ENCODE results near the gene SH3BGRL.

The SH3BGRL gene

DNA sequence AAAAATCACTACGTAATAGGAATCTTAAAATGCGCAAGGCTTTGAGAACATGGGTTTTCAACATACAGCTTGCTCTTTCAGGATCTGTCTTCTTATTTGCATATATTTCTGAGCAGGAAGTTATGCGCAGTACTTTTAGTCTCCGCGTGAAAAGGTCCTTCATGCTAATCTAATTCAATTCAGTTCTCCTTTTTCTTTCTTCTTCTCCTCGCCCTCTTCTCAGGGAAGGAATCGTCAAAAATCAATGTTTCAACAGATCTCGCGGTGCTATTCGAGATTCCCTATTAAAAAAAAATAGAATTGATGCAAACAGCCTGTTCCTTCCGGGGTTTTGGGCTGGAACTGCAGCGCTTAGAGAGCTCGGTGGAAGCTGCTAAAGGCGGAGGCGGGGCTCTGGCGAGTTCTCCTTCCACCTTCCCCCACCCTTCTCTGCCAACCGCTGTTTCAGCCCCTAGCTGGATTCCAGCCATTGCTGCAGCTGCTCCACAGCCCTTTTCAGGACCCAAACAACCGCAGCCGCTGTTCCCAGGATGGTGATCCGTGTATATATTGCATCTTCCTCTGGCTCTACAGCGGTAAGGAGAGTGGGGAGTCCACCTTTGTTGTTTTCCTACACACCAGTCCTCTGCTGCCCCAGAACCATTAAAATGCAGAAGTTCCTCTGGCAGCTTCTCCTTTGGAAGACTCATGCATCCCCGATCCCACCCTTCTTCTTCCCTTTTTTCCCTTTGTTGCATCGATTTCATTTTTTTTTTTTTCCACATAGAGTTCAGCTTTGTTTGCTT, at the start of gene SH3BGRL, which contains the start of gene HMGN5:
Gene SH3BGRL (plus strand): TSS at position 432 of the 785 bp plus-strand sequence. CDS start 99 bp downstream, at position 531.
Gene HMGN5 (minus strand): TSS at position 243 of the 785 bp plus-strand sequence. CDS start 80,364 bp downstream, outside the sequence.
- DNase-seq = peak; percentile 21

DNA sequence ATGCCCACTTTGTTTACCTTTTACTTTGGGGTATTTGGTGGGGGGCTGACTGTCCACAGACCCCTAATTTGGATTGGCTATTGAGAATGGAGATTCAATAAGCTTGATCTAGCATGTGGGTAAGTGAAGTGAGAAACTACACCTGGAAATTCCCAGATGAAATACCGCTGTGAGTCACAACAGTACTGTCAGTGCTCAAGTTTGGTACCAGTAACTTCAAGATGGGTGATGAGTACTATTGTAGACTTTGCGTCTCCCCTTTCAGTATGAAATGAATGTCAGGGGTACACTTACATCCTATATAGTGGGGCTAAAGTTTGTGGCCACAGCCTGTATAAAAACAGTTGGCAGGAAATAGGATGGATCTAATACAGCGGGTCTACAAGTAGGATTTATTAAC, 33.5 kb upstream of the SH3BGRL start:
- no peak for DNase-seq

DNA sequence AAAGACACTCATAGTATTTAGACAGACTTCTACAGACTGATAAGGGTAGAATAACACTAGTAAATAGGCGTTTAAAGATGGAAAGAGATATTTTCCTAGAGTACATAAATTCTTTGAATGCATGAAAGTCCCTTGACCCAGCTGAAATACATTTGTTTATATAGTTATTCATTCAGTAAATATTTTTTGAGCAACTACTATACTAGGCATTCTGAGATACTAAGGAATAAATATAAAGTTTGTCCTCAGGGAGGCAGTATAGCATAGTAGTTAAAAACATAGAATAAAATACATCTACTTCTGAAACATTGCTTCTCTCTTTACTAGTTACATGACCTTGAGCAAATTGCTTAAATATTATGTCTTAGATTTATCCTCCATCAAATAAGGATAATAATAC, 27.6 kb upstream of the SH3BGRL start:
- no peak for DNase-seq

DNA sequence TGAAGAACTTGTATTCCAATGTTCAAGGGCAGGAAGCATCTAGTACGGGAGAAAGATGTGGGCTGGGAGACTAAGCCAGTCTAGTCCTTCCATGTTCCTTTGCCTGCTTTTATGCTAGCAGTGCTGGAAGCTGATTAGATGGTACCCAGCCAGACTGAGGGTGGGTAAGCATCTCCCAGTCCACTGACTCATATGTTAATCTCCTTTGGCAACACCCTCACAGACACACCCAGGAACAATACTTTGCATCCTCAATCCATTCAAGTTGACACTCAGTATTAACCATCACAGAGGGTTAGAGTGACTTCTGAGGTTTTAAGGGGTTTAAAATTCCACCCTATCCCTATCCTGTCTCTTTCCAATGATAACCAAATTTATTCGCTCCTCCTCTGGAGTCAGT, 6.6 kb upstream of the SH3BGRL start:
- DNase-seq = no peak

DNA sequence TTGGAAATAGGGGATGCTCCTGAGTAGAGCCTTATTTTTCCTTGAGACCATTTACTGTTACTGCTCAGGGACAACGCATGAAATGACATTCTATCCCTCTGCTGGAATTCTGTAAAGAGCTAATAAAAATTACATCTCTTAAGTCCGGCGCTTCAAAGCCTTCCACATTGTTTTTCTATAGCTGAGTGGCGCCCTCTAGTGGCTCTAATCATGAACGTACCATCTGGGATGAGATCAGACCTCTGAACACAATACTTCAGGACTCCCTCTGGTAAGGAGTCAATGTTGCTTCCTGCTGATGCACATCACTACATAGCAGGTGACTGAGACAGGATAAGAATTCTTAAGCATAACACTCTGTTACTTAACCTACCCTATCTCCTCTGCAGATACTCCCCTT, 6.2 kb upstream of the SH3BGRL start:
- peak; percentile 2 for DNase-seq

DNA sequence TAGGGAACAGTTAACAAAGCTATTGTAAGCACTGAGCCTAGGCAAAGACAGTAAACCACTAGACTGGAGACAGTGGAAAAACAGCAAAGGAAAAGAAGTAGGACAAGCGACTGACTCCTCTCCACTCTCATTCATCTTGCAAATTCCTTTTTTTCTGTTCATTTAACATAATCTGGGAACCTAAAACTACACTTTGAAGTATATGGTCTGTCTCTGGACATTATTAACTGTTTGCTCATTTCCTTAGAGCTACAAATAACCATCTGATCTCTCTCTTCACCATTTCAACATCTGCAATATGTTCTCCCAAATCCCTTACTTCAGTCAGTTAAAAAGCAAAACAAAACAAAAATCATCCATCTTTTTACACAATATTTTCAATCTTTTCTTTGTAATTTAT, 831 bp upstream of the SH3BGRL start:
- DNase-seq = no peak

DNA sequence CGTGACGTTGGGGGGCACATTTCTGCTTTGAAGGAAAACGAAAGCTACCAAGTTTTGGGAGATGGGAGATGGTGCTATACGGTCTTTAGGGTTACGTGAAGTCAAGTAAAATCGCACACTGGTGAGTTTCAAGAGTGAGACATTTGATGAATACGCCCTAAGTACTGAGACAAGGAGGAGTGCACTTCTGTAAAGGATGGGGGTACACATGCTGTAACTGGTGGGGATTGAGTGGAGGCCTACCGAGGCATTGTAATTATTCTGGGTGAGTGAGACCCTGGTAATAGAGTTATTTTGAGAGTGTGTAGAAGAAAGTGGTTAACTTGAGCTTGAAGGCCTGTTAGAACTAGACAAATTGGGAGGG, 536 bp downstream of the SH3BGRL start:
- DNase-seq = no peak

DNA sequence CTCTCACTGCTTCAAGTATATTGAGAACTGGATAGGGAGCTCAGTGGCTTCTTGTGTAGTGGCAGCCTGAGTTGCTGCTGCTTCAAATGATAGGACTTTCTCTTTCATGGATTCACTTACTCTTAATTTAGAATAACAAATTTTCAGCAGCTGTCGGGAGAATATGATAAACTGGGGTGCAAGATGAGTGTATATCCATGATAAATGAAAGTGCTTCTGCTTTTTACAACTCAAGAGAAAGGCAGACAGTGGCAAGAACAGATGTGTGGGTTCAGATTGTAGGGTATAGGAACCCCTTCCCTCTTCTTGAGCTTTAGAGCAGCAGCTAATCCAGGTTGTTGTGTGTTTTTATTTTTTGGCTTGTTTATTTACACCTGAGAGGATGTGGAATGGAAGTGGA, 1.0 kb downstream of the SH3BGRL start:
- DNase-seq = no peak

DNA sequence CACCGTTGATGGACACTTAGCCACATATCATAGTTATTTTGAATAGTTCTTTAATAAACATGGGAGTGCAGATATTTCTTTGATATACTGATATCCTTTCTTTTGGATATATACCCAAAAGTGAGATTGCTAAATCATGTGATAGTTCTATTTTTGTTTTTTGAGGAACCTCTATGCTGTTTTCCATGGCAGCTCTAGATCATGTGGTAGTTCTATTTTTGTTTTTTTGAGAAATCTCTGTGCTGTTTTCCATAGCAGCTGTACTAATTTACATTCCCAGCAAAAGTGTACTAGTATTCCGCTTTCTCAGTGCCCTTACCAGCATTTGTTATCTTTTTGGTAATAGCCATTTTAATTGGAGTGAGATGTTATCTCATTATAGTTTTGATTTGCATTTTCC, 3.6 kb downstream of the SH3BGRL start:
- no peak for DNase-seq

DNA sequence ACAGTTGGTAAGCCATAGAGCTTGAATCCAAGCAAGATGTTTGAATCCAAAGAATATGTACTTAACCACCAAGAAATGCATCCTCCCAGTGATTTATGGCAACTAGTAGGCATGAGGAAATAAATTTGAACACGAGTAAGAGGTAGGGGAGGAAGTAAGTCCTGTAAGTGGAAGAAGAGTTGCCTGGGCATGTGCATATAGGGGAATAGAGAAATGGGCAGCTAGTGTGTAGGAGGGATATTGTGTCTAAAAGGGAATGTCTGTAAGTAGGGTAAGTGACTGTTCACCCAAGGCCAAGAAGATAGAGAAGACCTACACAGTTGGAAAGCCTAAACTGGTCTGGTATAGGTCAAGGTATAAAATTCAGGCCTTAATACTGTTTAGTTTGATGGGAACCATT, 4.6 kb downstream of the SH3BGRL start:
- DNase-seq = no peak

DNA sequence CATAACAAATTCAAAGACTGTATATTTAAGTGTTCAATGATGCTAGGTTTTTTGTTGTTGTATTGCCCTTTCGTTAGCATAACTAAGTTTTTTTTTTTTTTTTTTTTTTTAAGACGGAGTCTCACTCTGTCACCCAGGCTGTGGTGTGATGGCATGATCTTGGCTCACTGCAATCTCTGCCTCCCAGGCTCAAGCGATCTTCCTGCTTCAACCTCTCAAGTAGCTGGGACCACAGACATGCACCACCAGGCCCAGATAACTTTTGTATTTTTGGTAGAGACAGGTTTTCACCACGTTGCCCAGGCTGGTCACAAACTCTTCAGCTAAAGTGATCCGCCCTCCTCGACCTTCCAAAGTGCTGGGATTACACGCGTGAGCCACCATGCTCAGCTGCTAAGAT, 7.0 kb downstream of the SH3BGRL start:
- no peak for DNase-seq

DNA sequence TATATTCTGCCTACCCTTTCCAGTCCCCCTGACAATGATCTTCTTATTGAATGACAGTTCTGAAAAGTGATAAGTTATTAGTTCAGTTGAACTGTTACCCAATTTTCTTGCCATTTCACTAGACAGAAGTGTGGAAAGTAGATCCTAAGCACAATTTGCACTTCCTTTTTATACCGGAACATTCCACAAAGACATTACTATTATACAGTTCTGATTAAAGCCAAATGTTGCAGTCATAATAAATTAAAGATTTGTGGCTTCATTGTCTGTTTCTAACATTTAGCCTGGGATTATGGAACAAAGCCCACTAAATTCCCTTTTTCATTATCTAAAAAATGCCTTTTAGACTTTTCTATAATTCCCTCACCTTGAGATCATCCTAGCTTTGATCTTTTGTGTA, 13.8 kb downstream of the SH3BGRL start:
- no peak for DNase-seq

DNA sequence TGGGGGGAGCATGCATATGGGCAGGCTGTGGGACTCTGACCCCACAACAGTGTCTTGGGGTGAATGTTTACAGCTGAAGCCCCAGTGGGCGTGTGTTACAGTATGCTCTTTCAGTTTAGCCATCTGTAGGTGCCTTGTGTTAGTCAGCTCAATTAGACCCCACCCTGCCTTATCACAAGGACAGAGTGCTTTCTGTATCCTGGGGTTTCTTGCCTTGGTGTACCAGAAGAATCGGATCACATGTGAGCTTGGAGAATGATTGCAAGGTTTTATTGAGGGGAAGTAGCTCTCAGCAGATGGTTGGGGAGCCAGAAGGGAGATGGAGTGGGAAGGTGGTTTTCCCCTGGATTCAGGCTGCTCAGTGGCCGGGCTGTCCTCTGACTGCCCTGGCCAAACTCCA, 27.3 kb downstream of the SH3BGRL start:
- DNase-seq = no peak

DNA sequence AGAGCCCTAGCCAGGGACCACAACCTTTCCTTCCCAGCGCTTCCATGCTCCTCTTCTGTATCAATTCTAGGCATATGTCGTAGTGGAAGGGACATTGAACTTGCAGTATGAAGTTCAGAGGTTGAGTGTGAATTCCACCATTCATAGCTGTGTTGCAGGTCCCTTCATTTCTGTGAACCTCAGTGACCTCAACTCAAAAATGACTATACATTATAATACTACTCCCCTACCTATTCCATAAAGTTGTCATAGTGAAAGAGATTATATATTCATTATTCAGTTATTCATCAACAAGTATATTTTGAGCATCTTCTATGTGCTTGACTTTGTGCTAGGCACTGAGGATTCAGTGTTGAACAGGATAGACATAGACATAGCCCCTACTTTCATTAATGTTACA, 28.0 kb downstream of the SH3BGRL start:
- DNase-seq = no peak

DNA sequence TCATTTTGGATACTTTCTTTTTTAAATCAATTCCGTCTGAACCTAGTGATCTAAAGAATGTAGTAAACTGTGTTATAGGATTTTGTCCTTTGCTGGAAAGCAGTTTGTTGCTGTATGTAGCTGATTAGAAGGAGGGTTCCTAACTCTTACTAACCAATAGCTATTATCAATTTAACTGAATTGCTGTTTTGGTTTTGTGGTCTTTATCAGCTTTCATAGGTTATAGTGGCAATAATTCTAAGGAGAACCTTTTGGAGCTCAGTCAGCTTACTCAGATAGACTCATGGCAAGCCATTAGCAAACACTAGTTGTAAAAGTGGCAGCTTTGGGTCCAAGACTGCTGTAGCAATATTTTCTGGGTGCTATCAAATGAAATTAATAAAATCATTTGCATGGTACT, 29.6 kb downstream of the SH3BGRL start:
- no peak for DNase-seq

DNA sequence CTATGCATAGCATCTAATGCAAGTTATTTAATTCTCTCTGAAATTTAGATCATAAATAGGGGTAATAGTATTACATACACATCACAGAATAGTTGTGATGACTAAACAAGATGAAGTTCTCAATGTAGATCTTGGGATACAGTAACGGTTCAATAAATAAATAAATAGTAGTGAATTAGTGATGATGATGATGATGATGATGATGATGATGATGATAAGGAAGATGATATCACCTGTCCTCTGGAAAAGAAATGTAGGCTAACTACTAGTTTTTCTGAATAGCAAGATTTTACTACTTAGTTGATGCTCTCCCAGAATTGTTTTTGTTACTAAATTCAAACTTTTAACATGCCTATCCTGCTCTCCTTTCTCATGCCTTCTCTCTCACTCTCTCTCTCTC, 30.3 kb downstream of the SH3BGRL start:
- DNase-seq = no peak

DNA sequence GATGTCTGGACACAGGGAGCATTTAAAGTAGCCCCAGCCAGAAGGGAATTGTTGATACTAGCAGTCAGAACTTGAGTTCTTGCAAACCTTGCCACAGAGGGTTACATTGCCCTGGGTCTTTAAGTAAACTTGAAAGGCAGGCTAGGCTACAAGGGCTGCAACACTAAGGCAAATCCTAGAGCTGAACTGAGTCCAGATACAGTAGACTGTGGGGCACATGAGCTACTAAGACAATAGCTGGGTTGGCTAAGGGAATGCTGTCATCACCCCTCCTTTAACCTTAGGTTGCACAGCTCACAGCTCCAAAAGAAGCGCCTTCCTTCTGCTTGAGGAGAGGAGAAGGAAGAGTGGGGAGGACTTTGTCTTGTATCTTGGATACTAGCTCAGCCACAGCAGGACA, 35.6 kb downstream of the SH3BGRL start:
- no peak for DNase-seq

DNA sequence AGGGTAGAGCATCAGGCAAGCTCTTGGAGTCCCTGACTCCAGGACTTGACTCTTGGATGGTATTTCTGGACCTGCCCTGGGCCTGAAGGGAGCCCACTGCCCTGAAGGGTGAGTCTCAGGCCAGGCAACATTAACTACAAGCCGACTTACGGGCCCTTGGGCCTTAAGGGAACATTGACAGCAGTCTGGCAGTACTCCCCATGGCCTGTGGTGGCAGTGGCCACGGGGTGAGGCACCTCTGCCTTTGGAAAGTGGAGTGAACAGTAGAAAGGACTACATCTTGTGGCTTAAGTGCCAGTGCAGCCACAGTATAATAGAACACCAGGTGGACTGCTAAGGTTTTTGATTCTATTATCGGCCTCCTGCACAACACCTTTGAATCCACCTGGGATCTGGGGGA, 36.3 kb downstream of the SH3BGRL start:
- no peak for DNase-seq

DNA sequence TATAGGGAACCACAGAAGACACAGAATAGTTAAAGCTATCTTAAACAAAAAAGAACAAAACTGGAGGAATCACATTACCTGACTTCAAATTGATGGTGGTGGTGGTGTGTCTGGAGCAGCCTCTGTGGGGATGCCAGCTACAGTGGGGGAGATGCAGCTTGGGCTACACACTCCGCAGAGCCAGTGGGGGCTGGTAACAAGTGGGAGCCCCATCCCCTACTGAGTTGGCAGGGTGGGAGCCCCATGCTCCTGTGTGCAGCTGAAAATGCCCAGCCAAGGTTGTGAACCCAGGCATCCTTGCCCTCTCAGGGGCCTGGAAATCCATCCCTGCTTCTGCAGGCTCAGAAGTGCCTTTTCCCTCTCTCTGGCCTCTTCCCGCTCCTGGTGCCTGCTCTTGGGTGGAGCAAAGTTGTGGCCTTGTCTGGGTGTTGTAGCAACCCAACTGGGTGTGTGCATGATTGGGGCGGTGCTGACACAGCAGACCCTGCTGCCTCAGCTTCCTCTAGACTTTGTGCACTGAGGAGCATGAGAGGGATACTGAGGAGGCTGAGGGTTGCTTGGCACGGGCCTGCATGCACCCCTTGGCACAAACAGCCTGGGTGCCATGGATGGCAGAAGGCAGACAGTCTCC, 38.9 kb downstream of the SH3BGRL start:
- no peak for DNase-seq

DNA sequence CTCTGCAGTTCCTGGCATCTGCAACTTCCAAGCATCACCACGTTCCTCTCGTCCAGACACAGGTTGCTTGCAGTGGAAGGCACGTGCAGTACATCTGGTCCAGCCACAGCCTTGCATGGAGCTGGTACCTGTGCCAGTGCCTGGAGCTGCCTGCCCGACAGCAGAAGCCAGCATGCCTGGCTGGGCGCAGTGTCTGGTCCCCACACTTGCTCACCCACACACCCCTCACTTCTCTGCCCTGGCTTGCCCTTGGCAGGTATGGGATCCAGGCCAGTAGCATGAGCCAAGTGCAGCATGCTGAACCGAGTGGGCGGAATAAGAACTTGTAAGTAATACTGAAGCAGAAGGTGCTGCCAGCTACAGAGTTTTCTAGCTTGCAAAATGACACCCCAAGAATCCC, 39.9 kb downstream of the SH3BGRL start:
- DNase-seq = no peak

DNA sequence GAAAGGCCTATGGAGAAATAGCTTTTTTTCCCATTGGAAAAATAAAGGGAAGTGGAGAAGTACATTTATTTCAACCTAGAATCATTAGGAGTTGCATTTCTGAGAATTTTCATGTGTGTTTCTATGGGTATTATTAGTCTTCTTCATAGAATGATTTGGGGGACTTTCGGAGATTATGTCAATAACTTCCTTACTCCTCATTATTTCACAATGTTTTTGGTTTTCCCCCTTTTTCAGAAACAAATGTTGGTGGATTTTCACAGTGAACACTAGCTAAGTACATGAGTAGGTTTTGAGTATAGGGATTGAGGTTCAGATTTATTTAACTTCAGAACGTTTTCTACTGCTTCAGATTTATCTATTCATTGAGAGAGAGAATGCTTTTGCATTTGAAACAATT, 54.0 kb downstream of the SH3BGRL start:
- no peak for DNase-seq

DNA sequence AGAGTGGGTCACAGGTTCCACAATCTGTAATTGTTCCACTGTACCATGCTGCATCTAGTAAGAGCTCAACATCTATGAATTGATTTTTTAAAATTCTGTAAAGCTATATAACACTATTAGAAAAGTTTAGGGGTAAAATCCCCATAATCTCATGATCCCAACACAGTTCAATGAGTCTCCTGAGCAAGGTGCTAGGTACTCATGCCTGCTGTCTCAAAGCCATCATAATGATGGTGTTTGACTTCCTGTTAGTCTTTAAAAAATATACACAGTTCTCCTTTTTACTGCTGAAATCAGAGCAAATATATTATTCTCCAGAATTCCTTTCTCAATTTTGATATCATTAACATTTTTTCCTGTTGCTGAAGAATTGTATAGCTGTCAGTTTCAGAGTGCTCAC, 55.9 kb downstream of the SH3BGRL start:
- DNase-seq = no peak

DNA sequence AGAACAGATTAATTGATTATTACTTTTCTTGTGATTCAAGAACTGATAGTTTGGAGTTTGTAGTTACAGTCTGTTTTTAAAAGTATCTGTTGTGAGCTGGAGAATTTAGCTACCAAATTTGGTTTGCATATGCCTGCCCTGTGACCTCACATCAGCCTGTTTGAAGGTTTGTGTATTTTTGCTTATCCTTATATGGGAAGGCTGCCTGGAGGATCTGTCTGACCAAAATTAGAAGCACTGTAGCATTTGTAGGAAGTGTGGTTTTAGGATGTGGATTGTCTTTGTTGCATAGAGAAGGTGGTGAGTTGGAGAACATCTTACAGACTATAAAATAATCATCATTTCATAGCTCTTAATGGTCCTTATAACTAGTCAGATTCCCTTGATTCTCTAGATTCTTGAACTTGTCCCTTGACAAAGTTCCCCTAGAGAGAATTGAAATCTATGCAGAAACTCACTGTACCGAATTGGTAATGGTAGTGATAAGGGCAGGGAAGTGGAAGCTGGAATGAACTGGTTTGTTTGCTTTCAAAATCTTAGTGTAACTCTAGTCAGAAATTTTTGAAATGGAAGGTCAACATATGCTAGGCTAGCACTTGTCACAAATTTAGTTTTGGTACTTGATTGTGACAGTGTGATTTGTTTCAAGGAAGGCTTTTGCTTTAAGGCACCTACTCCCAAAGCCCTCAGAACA, 57.3 kb downstream of the SH3BGRL start:
- DNase-seq = no peak

DNA sequence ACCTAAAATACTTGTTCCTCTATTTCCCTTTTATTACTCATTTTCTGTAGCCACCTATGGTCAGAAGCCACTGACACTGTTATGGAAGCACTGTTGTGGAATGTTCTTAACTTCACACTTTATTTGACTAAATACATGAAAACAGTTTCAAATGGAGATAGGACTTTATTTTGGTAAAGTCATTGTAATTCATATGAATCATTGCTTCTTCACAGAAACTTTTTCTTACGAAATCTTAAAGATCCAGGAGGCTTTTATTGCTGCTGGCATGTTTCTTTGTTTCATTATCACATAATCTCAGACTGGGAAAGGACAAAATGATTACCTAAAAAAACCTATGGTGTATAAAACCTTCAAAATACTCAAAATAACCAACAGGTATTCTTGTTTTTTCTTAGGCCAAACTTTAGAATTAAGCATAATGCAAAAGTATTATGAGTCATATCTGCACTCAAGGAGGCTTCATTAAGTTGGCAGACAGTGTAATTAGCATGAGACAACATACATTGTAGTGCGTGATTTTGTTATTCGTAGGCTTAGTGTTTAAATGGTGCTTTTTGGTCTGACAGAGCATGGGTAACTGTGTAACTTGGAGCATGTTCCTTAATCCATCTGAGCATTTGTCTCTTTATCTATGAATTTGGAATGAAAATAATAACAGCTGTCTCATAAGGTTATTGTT, 58.0 kb downstream of the SH3BGRL start:
- DNase-seq = no peak
